Karpas-422 (cell line): ENCODE measurements around the gene TMEM150C. TPM values are rescaled to one million over a fixed set of nuclear protein-coding genes. Genes with fewer than 3 reads are reported as not detected.
"Not testable (repeated sequence)": the region's sequence is repeated elsewhere in the genome, so short reads cannot be mapped to it uniquely, and the experiment has no call there.

Experiments used
- DNase-seq: peaks from one replicate; pipeline ENCODE4 v3.0.0-alpha.2; 2015
- H2AFZ ChIP-seq: fragments of 200-600 bp; sonication (generic); 2 replicates; pipeline ENCODE4 v1.6.1; 2014; ENCODE audit warnings: antibody characterized with exemption, low read length, mixed read lengths
- H3K27ac ChIP-seq: fragments of 200-600 bp; sonication (generic); 2 replicates; pipeline ENCODE4 v1.5.1; 2014; ENCODE audit warnings: mild to moderate bottlenecking, low read length, moderate library complexity
- H3K27me3 ChIP-seq: fragments of 200-600 bp; sonication (generic); 2 replicates; pipeline ENCODE4 v1.6.1; 2014; ENCODE audit warnings: low read length, mixed read lengths
- H3K36me3 ChIP-seq: fragments of 200-600 bp; sonication (generic); 2 replicates; pipeline ENCODE4 v1.6.1; 2014; ENCODE audit warnings: low read length, mixed read lengths; ENCODE audit not compliant: insufficient read depth
- H3K4me1 ChIP-seq: fragments of 200-600 bp; sonication (generic); 2 replicates; pipeline ENCODE4 v1.6.1; 2014; ENCODE audit warnings: mild to moderate bottlenecking, low read length, mixed read lengths
- H3K4me2 ChIP-seq: fragments of 200-600 bp; sonication (generic); 2 replicates; pipeline ENCODE4 v1.6.1; 2014; ENCODE audit warnings: low read length, low read depth, mild to moderate bottlenecking; ENCODE audit not compliant: poor library complexity, severe bottlenecking
- H3K4me3 ChIP-seq: fragments of 200-600 bp; sonication (generic); 2 replicates; pipeline ENCODE4 v1.5.1; 2014; ENCODE audit warnings: mild to moderate bottlenecking, antibody characterized with exemption, low read length, mixed read lengths
- H3K79me2 ChIP-seq: fragments of 200-600 bp; sonication (generic); 2 replicates; pipeline ENCODE4 v1.6.1; 2014; ENCODE audit warnings: mild to moderate bottlenecking, low read length, mixed read lengths
- H3K9ac ChIP-seq: fragments of 200-600 bp; sonication (generic); 2 replicates; pipeline ENCODE4 v1.6.0; 2014; ENCODE audit warnings: low read length
- H3K9me2 ChIP-seq: fragments of 200-600 bp; sonication (generic), shearing (Covaris generic); replicated peaks from 2 replicates; pipeline ENCODE4 v1.6.0; 2014; ENCODE audit warnings: mild to moderate bottlenecking, low read length, moderate library complexity; ENCODE audit not compliant: insufficient read depth
- H3K9me3 ChIP-seq: fragments of 300-700, 200-600 bp; sonication (generic); 2 replicates; pipeline ENCODE4 v1.6.1; 2014; ENCODE audit warnings: low read length, mixed read lengths
- H4K20me1 ChIP-seq: fragments of 200-600 bp; sonication (generic); 2 replicates; pipeline ENCODE4 v1.6.1; 2014; ENCODE audit warnings: mild to moderate bottlenecking, antibody characterized with exemption, low read length, low read depth; ENCODE audit not compliant: insufficient read depth
- total RNA-seq: library from RNA; depleted of rRNA; stranded (reverse); fragments of >200 nt; shearing (Covaris generic); gene quantifications from 2 replicates; pipeline ENCODE4 v1.2.3, GENCODE V29; 2014; ENCODE audit warnings: low replicate concordance

The TMEM150C gene
- total RNA-seq, 1 experiment from 2014 or later = not detected

GRCh38 chr4:82475931-82476330, 85.9 kb downstream of the TMEM150C start:
- H3K4me3 ChIP-seq = not testable (repeated sequence)

GRCh38 chr4:82473621-82474164, 88.1 kb downstream of the TMEM150C start:
- Histone ChIP-seq H3K9me3 (no peaks in the 10 kb centered on the region), H3K4me3 (no peak overlapping the region), H2AFZ (no peak overlapping the region), H3K27me3 (no peaks in the 10 kb centered on the region), H3K27ac (no peak overlapping the region), H3K36me3 (no peaks in the 10 kb centered on the region), H4K20me1 (no peaks in the 10 kb centered on the region), H3K79me2 (no peaks in the 10 kb centered on the region), H3K9me2 (no peaks in the 10 kb centered on the region), H3K4me1 (no peaks in the 10 kb centered on the region), H3K4me2 (no peak overlapping the region), H3K9ac (no peak overlapping the region)
- DNase-seq = no peak

More at GRCh38 chr4:82475931-82476330, 85.9 kb downstream of the TMEM150C start:
- not testable (repeated sequence) for H3K4me2 ChIP-seq, DNase-seq, H3K27me3 ChIP-seq, H3K4me1 ChIP-seq, H3K27ac ChIP-seq, H3K79me2 ChIP-seq, H3K9ac ChIP-seq, H3K9me3 ChIP-seq, H3K36me3 ChIP-seq, H2AFZ ChIP-seq, H3K9me2 ChIP-seq, H4K20me1 ChIP-seq

DNA sequence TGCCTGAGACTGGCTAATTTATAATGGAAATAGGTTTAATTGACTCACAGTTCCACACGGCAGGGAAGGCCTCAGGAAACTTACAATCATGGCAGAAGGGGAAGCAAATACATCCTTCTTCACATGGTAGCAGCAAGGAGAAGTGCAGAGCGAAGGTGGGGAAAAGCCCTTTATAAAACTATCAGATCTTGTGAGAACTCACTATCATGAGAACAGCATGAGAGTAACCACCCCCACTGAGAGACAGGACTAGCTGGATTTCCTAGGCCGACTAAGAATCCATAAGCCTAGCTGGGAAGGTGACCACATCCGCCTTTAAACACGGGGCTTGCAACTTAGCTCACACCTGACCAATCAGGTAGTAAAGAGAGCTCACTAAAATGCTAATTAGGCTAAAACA, 88.7 kb downstream of the TMEM150C start:
- not testable (repeated sequence) for H4K20me1 ChIP-seq, H3K4me2 ChIP-seq, H3K27ac ChIP-seq, H3K4me3 ChIP-seq, H3K9me2 ChIP-seq, H3K79me2 ChIP-seq, H3K27me3 ChIP-seq, H3K9me3 ChIP-seq, H3K9ac ChIP-seq, H2AFZ ChIP-seq, H3K4me1 ChIP-seq, DNase-seq, H3K36me3 ChIP-seq

DNA sequence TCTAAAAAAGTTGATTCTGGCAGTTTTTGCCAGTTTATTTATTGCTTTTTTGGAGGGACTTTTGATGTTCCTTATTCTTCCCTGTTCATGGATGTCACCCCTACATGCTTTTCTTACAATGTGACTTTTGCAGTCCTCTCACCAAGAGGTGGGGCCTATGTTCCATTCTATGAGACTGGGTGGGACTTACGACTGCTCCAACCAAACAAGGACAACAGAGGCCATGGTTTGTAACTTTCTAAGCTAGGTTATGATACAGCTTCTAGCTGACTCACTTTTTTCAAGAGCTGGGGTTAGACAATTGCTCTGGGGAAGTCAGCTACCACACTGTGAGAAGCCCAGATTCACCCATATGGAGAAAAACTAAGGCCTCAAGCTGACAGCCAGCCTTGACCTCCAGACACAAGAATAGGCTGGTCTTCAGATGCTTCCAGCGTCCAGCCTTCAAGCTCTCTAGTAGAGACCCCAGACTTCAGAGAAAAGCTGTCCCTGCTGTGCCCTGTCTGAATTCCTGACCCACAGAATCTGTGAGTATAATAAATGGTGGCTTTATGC, 91.9 kb downstream of the TMEM150C start:
- DNase-seq = no peak
- H3K9me2 ChIP-seq = no peaks in the 10 kb centered on the region
- no peaks in the 10 kb centered on the region for H3K79me2 ChIP-seq
- H3K27ac ChIP-seq = no peak overlapping the region
- no peak overlapping the region for H3K4me2 ChIP-seq
- no peaks in the 10 kb centered on the region for H3K4me1 ChIP-seq
- no peaks in the 10 kb centered on the region; the same call in none of the 2 replicates for H3K36me3 ChIP-seq
- no peak overlapping the region for H3K9ac ChIP-seq
- no peaks in the 10 kb centered on the region for H3K9me3 ChIP-seq
- no peaks in the 10 kb centered on the region for H4K20me1 ChIP-seq
- H2AFZ ChIP-seq = no peak overlapping the region
- no peak overlapping the region for H3K4me3 ChIP-seq
- H3K27me3 ChIP-seq = no peaks in the 10 kb centered on the region

DNA sequence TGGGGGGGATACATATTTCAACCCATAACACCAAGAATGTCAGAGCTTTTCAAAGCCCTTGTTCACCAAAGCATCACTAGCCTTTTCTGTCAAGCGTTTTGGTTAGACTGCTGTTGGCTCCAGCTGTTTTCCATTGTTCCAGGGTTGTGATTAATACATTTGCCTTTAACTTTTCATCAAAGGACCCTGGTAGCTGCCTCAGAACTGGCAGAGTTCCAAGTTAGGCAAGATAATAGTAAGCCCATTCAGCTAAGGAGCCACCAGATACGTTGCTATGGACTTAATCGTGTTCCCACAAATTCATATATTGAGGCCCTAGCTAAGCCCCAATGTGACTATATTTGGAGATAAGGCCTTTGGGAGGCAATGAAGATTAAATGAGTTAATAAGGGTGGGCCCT, 94.3 kb downstream of the TMEM150C start:
- H3K4me2 ChIP-seq = no peak overlapping the region
- no peak overlapping the region for H3K4me3 ChIP-seq
- H3K36me3 ChIP-seq = peaks cover 7% of the 10 kb centered on the region
- peaks cover 6% of the 10 kb centered on the region for H3K4me1 ChIP-seq
- no peak overlapping the region for H2AFZ ChIP-seq
- no peaks in the 10 kb centered on the region for H3K9me3 ChIP-seq
- H3K27me3 ChIP-seq = no peaks in the 10 kb centered on the region
- H3K9me2 ChIP-seq = no peaks in the 10 kb centered on the region
- no peak overlapping the region for H3K27ac ChIP-seq
- no peaks in the 10 kb centered on the region for H3K79me2 ChIP-seq
- no peak overlapping the region for H3K9ac ChIP-seq
- DNase-seq = no peak
- no peaks in the 10 kb centered on the region for H4K20me1 ChIP-seq

DNA sequence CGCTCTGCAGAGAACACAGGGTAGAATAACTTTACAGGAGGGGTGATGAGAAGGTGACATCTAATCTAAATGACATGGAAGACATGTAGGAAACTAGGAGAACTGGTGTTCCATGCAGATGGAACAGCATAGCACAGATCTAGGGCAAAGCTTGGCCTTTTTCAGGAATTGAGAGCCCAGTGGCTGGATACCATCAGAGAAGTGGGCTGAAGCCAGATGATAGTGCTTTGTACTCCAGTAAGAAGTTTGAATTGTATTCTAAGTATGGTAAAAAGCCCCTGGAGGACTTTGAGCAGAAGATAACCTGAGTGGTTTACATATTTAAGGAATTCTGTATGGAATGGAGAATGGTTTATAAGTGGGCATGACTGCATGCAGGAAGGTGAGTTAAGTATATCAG, 98.6 kb downstream of the TMEM150C start:
- no peaks in the 10 kb centered on the region for H3K9me3 ChIP-seq
- no peak overlapping the region for H2AFZ ChIP-seq
- no peaks in the 10 kb centered on the region for H3K27me3 ChIP-seq
- no peak for DNase-seq
- H3K4me3 ChIP-seq = no peak overlapping the region
- H4K20me1 ChIP-seq = no peaks in the 10 kb centered on the region
- H3K4me2 ChIP-seq = no peak overlapping the region
- no peak overlapping the region for H3K9ac ChIP-seq
- H3K9me2 ChIP-seq = no peaks in the 10 kb centered on the region
- peaks cover 6% of the 10 kb centered on the region for H3K4me1 ChIP-seq
- no peaks in the 10 kb centered on the region for H3K79me2 ChIP-seq
- no peak overlapping the region for H3K27ac ChIP-seq
- H3K36me3 ChIP-seq = peaks cover 7% of the 10 kb centered on the region

DNA sequence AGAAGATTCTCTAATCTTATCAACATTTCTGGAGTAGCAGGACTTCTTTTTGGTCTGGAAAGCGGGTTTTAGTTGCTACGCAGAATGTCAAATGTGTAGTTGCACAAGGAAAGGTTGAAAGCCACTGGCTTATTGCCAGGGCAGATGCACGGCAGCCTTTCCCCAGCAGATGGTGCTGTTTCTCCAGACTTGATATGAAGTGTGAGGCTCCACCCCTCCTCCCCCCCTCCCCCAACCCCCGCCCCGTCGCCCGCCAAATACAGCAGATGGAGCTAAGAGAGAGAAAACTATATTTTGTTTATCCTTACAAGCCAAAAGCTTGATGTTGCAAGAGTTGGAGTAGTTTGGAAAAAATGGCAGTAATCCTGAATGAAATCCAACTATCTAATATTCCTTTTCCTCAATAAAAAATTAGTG, 99.4 kb downstream of the TMEM150C start:
- H3K9ac ChIP-seq = no peak overlapping the region
- peak; percentile 91 for DNase-seq
- no peaks in the 10 kb centered on the region for H4K20me1 ChIP-seq
- H3K36me3 ChIP-seq = peaks cover 7% of the 10 kb centered on the region
- no peaks in the 10 kb centered on the region for H3K79me2 ChIP-seq
- H3K9me2 ChIP-seq = no peaks in the 10 kb centered on the region
- H2AFZ ChIP-seq = no peak overlapping the region
- H3K9me3 ChIP-seq = no peaks in the 10 kb centered on the region
- no peak overlapping the region for H3K27ac ChIP-seq
- no peak overlapping the region for H3K4me2 ChIP-seq
- peaks cover 6% of the 10 kb centered on the region for H3K4me1 ChIP-seq
- no peaks in the 10 kb centered on the region for H3K27me3 ChIP-seq
- no peak overlapping the region for H3K4me3 ChIP-seq

DNA sequence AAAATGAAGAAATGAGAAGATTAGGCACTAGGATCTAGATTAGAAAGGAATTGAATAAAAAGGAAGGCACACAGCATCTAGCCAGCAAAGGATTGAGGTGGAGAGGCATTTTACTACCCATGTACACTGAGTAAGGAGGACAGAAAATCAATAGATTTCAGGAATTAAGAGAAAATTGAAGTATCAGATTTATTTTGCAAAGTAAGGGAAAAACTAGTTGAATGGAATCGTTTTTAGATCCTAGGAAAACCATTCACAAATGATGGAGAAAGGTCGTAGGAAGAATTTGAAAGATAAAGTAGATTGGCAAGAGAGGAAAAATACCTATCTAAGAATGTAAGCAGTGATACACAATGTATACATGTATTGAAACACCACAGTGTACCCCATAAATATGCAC, 100.1 kb downstream of the TMEM150C start:
- H3K9me2 ChIP-seq = no peaks in the 10 kb centered on the region
- no peaks in the 10 kb centered on the region for H4K20me1 ChIP-seq
- no peaks in the 10 kb centered on the region for H3K27me3 ChIP-seq

More for the DNA sequence above, 100.1 kb downstream of the TMEM150C start:
- Histone ChIP-seq H3K9ac (no peak overlapping the region), H3K4me3 (no peak overlapping the region), H3K4me2 (no peak overlapping the region), H3K36me3 (peaks cover 7% of the 10 kb centered on the region; the same call in 1 of the 2 replicates), H2AFZ (no peak overlapping the region), H3K4me1 (peaks cover 6% of the 10 kb centered on the region), H3K9me3 (no peaks in the 10 kb centered on the region), H3K27ac (no peak overlapping the region), H3K79me2 (no peaks in the 10 kb centered on the region)
- DNase-seq = no peak
